Cardiac muscle cell (in vitro differentiated cells and primary cell): ENCODE results near the gene ARHGAP6. TPM values are rescaled to one million over a fixed set of nuclear protein-coding genes. Genes with fewer than 3 reads are reported as not detected.
A peak's percentile ranks its signal among the peaks of the same experiment; 100 is the strongest.

ENCODE experiments used
- DNase-seq, 2 donors: peaks; one replicate each; pipeline versions ENCODE4 v3.0.0 to v3.0.0-alpha.2; 2010 to 2017; ENCODE audit warnings: low read depth in 1 of 2, low spot score in 1 of 2
- H3K27ac ChIP-seq: fragments of 200-600 bp; sonication (generic); 2 replicates; pipeline ENCODE4 v1.5.1; 2016
- H3K27me3 ChIP-seq: fragments of 200-600 bp; sonication (generic); 2 replicates; pipeline ENCODE4 v1.6.0; 2016; ENCODE audit warnings: control low read depth
- H3K36me3 ChIP-seq: fragments of 200-600 bp; sonication (generic); 2 replicates; pipeline ENCODE4 v1.5.1; 2016; ENCODE audit warnings: control low read depth
- H3K4me1 ChIP-seq: fragments of 200-600 bp; sonication (generic); 2 replicates; pipeline ENCODE4 v1.8.1; 2017; ENCODE audit warnings: low read depth, mild to moderate bottlenecking, mixed run types
- H3K4me3 ChIP-seq: fragments of 200-600 bp; sonication (generic); 2 replicates; pipeline ENCODE4 v1.5.1; 2016; ENCODE audit warnings: mild to moderate bottlenecking
- H3K9me3 ChIP-seq: fragments of 200-600 bp; sonication (generic); 2 replicates; pipeline ENCODE4 v1.5.1; 2017; ENCODE audit warnings: low read depth, mild to moderate bottlenecking, control low read depth
- polyA plus RNA-seq: library from polyadenylated mRNA; unstranded; fragments of >200 nt; fragmentation: Nextera tagmentation; extraction: Ambion mirVana; gene quantifications from 2 replicates; pipeline ENCODE4 v1.2.1, GENCODE V29; 2016
- total RNA-seq: library from RNA; depleted of rRNA; stranded (reverse); fragments of >200 nt; gene quantifications from 2 replicates; pipeline ENCODE4 v1.2.3, GENCODE V29; 2016
- TF ChIP-seq, protein P1 (sequence below): IDR thresholded peaks from 2 replicates; pipeline ENCODE4 v1.5.1; 2012; ENCODE audit warnings: low read depth, mild to moderate bottlenecking, low read length

Gene ARHGAP6
- total and polyA plus RNA-seq, 2 experiments from 2014 or later, result 10.5 to 45.0 TPM

DNA sequence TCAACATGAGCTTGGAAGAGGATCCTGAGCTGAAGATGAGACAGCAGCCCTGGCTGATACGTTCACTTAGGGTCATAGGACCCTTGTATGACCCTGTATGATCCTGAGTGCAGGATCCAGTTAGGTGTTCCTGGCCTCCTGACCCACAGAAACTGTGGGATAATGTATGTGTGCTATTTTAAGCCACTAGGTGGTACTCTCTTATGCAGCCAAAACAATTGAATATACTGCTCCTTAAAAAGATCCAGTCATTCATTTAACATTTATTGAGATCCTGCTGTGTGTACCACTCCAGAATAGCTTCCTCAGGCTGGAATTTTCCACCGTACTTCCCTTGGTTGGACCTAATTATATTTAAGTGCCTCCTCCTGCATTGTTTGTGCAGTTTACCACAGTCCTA, 205.4 kb downstream of the ARHGAP6 start:
- DNase-seq, result no peak
- Histone ChIP-seq H3K4me3 (no peak overlapping the region), H3K9me3 (no peaks in the 10 kb centered on the region), H3K36me3 (no peaks in the 10 kb centered on the region), H3K27ac (no peak overlapping the region), H3K4me1 (peaks cover 9% of the 10 kb centered on the region), H3K27me3 (no peaks in the 10 kb centered on the region)
- TF ChIP-seq, protein P1, sequence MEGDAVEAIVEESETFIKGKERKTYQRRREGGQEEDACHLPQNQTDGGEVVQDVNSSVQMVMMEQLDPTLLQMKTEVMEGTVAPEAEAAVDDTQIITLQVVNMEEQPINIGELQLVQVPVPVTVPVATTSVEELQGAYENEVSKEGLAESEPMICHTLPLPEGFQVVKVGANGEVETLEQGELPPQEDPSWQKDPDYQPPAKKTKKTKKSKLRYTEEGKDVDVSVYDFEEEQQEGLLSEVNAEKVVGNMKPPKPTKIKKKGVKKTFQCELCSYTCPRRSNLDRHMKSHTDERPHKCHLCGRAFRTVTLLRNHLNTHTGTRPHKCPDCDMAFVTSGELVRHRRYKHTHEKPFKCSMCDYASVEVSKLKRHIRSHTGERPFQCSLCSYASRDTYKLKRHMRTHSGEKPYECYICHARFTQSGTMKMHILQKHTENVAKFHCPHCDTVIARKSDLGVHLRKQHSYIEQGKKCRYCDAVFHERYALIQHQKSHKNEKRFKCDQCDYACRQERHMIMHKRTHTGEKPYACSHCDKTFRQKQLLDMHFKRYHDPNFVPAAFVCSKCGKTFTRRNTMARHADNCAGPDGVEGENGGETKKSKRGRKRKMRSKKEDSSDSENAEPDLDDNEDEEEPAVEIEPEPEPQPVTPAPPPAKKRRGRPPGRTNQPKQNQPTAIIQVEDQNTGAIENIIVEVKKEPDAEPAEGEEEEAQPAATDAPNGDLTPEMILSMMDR, result peak; percentile 27

DNA sequence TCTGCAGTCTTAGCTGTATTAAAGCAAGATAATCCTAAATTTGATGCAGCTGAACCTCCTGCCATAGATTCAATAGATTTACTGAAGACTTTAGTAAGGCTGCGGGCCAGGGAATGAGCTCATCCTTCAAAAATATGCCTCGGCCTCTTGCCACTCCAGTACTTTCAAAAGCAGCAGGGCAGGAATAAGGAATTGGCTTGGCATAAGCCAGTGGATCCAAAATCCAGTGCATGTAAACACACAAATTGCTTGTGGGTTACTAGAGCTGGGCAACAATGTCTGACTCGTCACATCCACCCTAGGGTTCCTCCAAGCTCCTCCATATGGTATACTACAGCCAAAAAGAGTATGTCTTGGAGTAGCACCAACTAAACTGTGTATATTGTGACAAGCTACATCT, 207.6 kb downstream of the ARHGAP6 start:
- no peak overlapping the region for H3K4me3 ChIP-seq
- H3K27ac ChIP-seq, result no peak overlapping the region
- TF ChIP-seq, protein P1, result no peak
- no peak for DNase-seq
- H3K4me1 ChIP-seq, result peaks cover 9% of the 10 kb centered on the region
- no peaks in the 10 kb centered on the region for H3K27me3 ChIP-seq
- no peaks in the 10 kb centered on the region for H3K36me3 ChIP-seq
- peaks cover 3% of the 10 kb centered on the region for H3K9me3 ChIP-seq

DNA sequence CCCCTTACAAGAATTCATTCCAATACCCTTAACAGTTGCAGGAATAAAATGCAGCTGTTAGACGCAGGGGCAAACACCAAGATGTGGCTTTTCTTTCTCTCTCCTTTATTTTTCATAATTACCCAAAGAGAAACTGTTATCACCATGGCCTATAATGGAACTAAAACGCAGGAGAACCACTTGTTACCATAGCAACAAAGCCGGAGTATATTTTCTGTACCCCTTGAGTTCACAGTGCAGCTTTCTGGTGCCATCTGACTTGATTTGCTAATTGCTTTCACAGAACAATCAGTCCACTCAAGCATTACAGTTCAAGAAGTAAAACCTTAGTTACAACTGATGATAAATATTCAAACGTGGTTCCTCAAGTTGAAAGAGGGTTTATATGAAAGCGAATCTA, 214.6 kb downstream of the ARHGAP6 start:
- TF ChIP-seq, protein P1, result no peak
- Histone ChIP-seq H3K4me1 (no peaks in the 10 kb centered on the region), H3K27me3 (no peaks in the 10 kb centered on the region), H3K4me3 (no peak overlapping the region), H3K9me3 (peaks cover 3% of the 10 kb centered on the region), H3K36me3 (no peaks in the 10 kb centered on the region), H3K27ac (no peak overlapping the region)
- no peak for DNase-seq

DNA sequence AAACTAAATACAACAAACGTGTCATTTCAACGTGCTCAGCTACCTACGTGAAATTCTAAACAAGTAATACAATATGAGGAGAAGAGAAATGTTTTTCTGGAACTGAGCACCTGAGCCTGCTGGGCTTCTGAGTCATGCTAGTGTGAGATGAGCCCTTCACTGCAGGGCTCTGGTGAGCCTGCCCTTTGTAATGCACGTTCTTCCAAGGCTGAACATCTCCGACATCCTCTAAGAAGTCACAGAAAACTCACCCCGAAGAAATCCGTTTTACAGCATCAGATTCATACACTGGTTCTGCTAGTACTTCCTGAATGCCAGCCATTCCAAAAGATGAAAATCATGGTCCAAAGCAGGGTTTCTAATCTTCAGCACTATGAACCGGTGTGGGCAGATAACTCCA, 215.4 kb downstream of the ARHGAP6 start:
- Histone ChIP-seq H3K27ac (no peak overlapping the region), H3K4me1 (no peaks in the 10 kb centered on the region), H3K9me3 (peaks cover 3% of the 10 kb centered on the region), H3K4me3 (no peak overlapping the region), H3K27me3 (no peaks in the 10 kb centered on the region), H3K36me3 (no peaks in the 10 kb centered on the region)
- no peak for DNase-seq
- TF ChIP-seq, protein P1, result no peak

DNA sequence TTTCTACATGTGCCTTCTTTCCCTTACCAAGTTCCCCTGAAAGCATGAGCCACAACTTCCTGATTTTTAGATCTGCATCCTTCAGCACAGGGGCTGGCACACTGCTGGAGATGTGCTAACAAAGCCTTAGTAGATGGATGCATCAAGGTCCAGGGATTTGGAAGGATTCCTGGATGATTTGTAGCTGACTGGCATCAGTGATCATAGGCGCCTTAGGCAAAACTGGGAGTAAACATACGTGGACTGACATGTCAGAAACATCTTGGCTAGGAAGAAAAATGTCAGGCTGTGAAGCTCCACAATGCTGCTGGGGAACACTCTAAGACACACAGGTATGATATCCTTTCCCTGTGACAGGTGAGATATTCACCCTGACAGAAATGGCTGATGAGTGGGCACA, 216.1 kb downstream of the ARHGAP6 start:
- Histone ChIP-seq H3K9me3 (peaks cover 1% of the 10 kb centered on the region), H3K27me3 (no peaks in the 10 kb centered on the region), H3K4me3 (no peak overlapping the region), H3K27ac (no peak overlapping the region), H3K36me3 (no peaks in the 10 kb centered on the region), H3K4me1 (no peaks in the 10 kb centered on the region)
- TF ChIP-seq, protein P1, result no peak
- DNase-seq, result no peak

DNA sequence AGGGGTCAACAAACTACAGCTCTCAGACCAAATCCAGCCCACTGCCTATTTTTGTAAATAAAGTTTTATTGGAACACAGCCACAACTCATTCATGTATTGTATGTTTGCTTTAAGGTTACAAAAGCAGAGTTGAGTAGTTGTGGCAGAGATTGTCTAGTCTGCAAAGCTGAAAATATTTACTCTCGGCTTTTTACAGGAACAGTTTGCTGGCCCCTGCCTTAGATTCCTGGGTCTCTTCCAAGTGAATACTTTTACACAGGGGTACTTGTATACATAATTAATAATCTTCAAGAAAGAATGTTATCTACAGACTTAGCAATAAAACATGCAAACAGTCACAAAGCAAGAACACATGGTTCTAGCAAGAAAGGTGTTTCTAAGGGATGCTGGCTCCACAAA, 218.3 kb downstream of the ARHGAP6 start:
- H3K4me1 ChIP-seq, result no peaks in the 10 kb centered on the region
- peak in 1 of 2 donors; percentile 29 for DNase-seq
- H3K9me3 ChIP-seq, result no peaks in the 10 kb centered on the region
- TF ChIP-seq, protein P1, result no peak
- no peak overlapping the region for H3K4me3 ChIP-seq
- no peaks in the 10 kb centered on the region for H3K27me3 ChIP-seq
- H3K36me3 ChIP-seq, result no peaks in the 10 kb centered on the region
- H3K27ac ChIP-seq, result no peak overlapping the region
